ENCODE data around the gene MT1A. TPM values are rescaled to one million over a fixed set of nuclear protein-coding genes. Genes with fewer than 3 reads are reported as not detected.

MT1A gene
- total and polyA plus RNA-seq, 2 donors (not counting 3 experiments of a cell fraction or from before 2014, with no cell fraction given), result 6.5 to 8.4 TPM

DNA sequence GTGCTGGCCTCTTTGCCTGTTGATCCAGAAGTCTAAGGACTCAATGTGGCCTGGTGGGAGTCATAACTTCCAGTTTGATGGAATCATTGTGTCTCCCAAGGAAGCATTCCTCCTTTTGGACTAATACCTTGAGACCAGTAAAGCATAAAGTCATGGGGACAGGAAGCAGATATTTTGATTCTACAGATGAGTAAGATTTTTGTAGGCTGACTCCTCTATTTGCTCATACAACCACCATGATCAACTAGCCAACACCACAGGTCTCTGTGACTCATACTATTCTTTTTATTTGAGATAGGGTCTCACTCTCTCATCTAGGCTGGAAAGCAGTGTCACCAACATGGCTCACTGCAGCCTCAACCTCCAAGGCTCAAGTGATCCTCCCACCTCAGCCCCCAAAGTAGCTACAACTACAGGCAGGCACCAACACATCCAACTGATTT lies 23.9 kb upstream of the MT1A start:
- H3K9me3 ChIP-seq (replicated peaks; ENCODE audit: control insufficient read depth, insufficient read depth, low read length), result no peaks in the 10 kb centered on the region
- ChIA-PET CTCF (interaction anchor here (0.7 to 2.0 kb wide), 3 partner anchors 11 to 88 kb away, joined by 3 to 6 read pairs (median 4); no protein-coding TSS in a partner anchor), POLR2A (interaction anchor here (1.5 kb wide), 1 partner anchor 11 kb away, joined by 4 read pairs; the partner anchor contains the start of gene MT1E)
- H3K9me1 ChIP-seq (replicated peaks; ENCODE audit: control insufficient read depth, extremely low read depth, insufficient read depth, low read length), result no peaks in the 10 kb centered on the region
- peak overlapping the region; percentile 80 for H3K27ac ChIP-seq (ENCODE audit: insufficient read depth, low read depth, low read length)
- no peak overlapping the region for H3K4me3 ChIP-seq (replicated peaks in 1 of 3; ENCODE audit: insufficient read depth in 1 of 3, low read depth in 1 of 3, low read length in 3 of 3)
- H3K4me1 ChIP-seq (ENCODE audit: control insufficient read depth, extremely low read depth, insufficient read depth, low read length), result peaks cover 77% of the 10 kb centered on the region
- FAIRE-seq (peak; percentile 78), DNase-seq (ENCODE audit: low read depth, low spot score) (peak; percentile 57)
- H3K9ac ChIP-seq (replicated peaks; ENCODE audit: extremely low read depth, insufficient read depth, low read length), result peak overlapping the region; percentile 6
- peaks cover 18% of the 10 kb centered on the region for H3K79me2 ChIP-seq (ENCODE audit: control insufficient read depth, insufficient read depth, low read length)
- dilution Hi-C loops (cut with MboI; ENCODE audit: extremely low pct_ligation_motif_present, low sequenced_read_pairs) (no loop called here), intact Hi-C loops (cut with micrococcal nuclease) (no loop called here)
- peak overlapping the region; percentile 74 for H3K4me2 ChIP-seq (ENCODE audit: insufficient read depth, low read length)
- TF ChIP-seq POLR2AphosphoS5 (IDR thresholded peaks at IDR 0.05; ENCODE audit: insufficient read depth, low read depth, low read length) (peak; percentile 72), CTCF (IDR thresholded peaks at IDR 0.05; ENCODE audit: extremely low read depth in 1 of 2, insufficient read depth in 1 of 2, low read depth in 1 of 2, low read length in 2 of 2) (no peak), GATA2 (IDR thresholded peaks at IDR 0.05; ENCODE audit: insufficient read depth, insufficient read length, low read depth, low read length) (peak; percentile 56), JUN (IDR thresholded peaks at IDR 0.05; ENCODE audit: borderline replicate concordance, insufficient read depth, insufficient read length, low read depth) (peak; percentile 60), FOS (IDR thresholded peaks at IDR 0.05; ENCODE audit: borderline replicate concordance, insufficient read depth, low read length) (peak; percentile 92)
- TF ChIP-seq, protein P1, sequence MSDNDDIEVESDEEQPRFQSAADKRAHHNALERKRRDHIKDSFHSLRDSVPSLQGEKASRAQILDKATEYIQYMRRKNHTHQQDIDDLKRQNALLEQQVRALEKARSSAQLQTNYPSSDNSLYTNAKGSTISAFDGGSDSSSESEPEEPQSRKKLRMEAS (IDR thresholded peaks at IDR 0.05; ENCODE audit: insufficient read depth, insufficient read length), result no peak
- no peaks in the 10 kb centered on the region for H3K36me3 ChIP-seq (ENCODE audit: control insufficient read depth in 2 of 2, extremely low read depth in 1 of 2, insufficient read depth in 2 of 2, low read length in 2 of 2)
- H4K20me1 ChIP-seq (replicated peaks; ENCODE audit: control insufficient read depth, extremely low read depth, insufficient read depth, low read length), result no peaks in the 10 kb centered on the region
- no TSS peak for BruUV-seq (replicated peaks)
- H3K27me3 ChIP-seq (ENCODE audit: control insufficient read depth in 2 of 2, insufficient read depth in 2 of 2, low read length in 2 of 2), result no peaks in the 10 kb centered on the region
- H2AFZ ChIP-seq (ENCODE audit: low read depth, low read length), result no peak overlapping the region
